Body of pancreas (tissue), 4 donors: ENCODE data around the gene SCN4A. TPM values are rescaled to one million over a fixed set of nuclear protein-coding genes. Genes with fewer than 3 reads are reported as not detected.
"Not testable (repeated sequence)": the region's sequence is repeated elsewhere in the genome, so short reads cannot be mapped to it uniquely, and the experiment has no call there.

Source experiments
- ATAC-seq: fragments of 150-250 bp; one replicate; pipeline ENCODE4 v1.9.1; 2016
- DNase-seq, 4 donors: peaks; one replicate each; pipeline ENCODE4 v3.0.0-alpha.2; 2019
- H3K27ac ChIP-seq, 4 donors: fragments of 200-600 bp; sonication (generic); 1 replicate in 3 of 4; 2 replicates in 1 of 4; pipeline versions ENCODE4 v1.5.1 to v1.6.1; 2016 to 2019; ENCODE audit warnings: mild to moderate bottlenecking in 1 of 4, mixed read lengths in 1 of 4, moderate library complexity in 1 of 4
- H3K27me3 ChIP-seq, 2 donors: fragments of 200-600 bp; sonication (generic); one replicate each; pipeline ENCODE4 v1.6.0; 2016; ENCODE audit warnings: mild to moderate bottlenecking in 1 of 2
- H3K36me3 ChIP-seq, 2 donors: fragments of 200-600 bp; sonication (generic); replicated peaks in 1 of 2; 2 replicates each; pipeline ENCODE4 v1.5.1; 2016; ENCODE audit warnings: low read depth in 2 of 2; ENCODE audit not compliant: insufficient read depth in 1 of 2
- H3K4me1 ChIP-seq: fragments of 200-600 bp; sonication (generic); one replicate; pipeline ENCODE4 v1.6.0; 2016
- H3K4me3 ChIP-seq, 2 donors: fragments of 200-600 bp; sonication (generic); 1 replicate in 1 of 2; 2 replicates in 1 of 2; pipeline ENCODE4 v1.5.1; 2016 to 2019
- H3K9me3 ChIP-seq, 3 donors: fragments of 200-600 bp; sonication (generic); 1 replicate in 2 of 3; 2 replicates in 1 of 3; pipeline ENCODE4 v1.5.1; 2016
- CTCF ChIP-seq, 7 experiments: fragments of 450-650 bp in 4 of 7; fragments of 200-600 bp in 3 of 7; sonication (generic) in 3 of 7; IDR thresholded peaks; one replicate each; pipeline ENCODE4 v1.5.1; 2016 to 2019; ENCODE audit warnings: antibody characterized with exemption in 7 of 7
- POLR2A ChIP-seq, 3 donors: fragments of 450-650 bp; IDR thresholded peaks; one replicate each; pipeline ENCODE4 v1.6.1; 2016; ENCODE audit warnings: antibody characterized with exemption in 3 of 3, mild to moderate bottlenecking in 2 of 3
- WGBS, 2 donors: methylation state at CpG; one replicate each; pipeline ENCODE4 v1.1.5; 2017; 5-methylcytosine and 5-hydroxymethylcytosine counted together
- intact Hi-C: fragments of 100-400 bp; cut with DNase I; formaldehyde crosslinking; loops from one replicate; pipeline ENCODE4 v1.15.1; 2023
- total RNA-seq, 2 donors: library from RNA; depleted of rRNA; stranded (reverse); fragments of >200 nt; gene quantifications; one replicate each; pipeline ENCODE4 v1.1.0, GENCODE V29; 2016

SCN4A gene
- total RNA-seq, 2 donors from 2014 or later: 0.26 to 1.3 TPM

GRCh38 chr17:64008830-64009229, 36.1 kb upstream of the SCN4A start:
- no peaks in the 10 kb centered on the region for H3K27me3 ChIP-seq
- H3K36me3 ChIP-seq: no peaks in the 10 kb centered on the region
- intact Hi-C loops: no loop called here
- no peak overlapping the region for H3K27ac ChIP-seq
- DNase-seq (no peak), ATAC-seq (no peak)
- no peaks in the 10 kb centered on the region for H3K9me3 ChIP-seq
- no peak overlapping the region for H3K4me3 ChIP-seq
- 81 to 85% methylated on average over 2 to 4 of the region's 4 CpGs for WGBS, 2 donors
- TF ChIP-seq CTCF (IDR thresholded peaks at IDR 0.05) (no peak), POLR2A (IDR thresholded peaks at IDR 0.05) (no peak)
- no peaks in the 10 kb centered on the region for H3K4me1 ChIP-seq

GRCh38 chr17:64008346-64008745, 35.6 kb upstream of the SCN4A start:
- Histone ChIP-seq H3K27me3 (no peaks in the 10 kb centered on the region), H3K9me3 (no peaks in the 10 kb centered on the region), H3K4me3 (no peak overlapping the region), H3K4me1 (no peaks in the 10 kb centered on the region), H3K36me3 (no peaks in the 10 kb centered on the region), H3K27ac (no peak overlapping the region)
- TF ChIP-seq CTCF (IDR thresholded peaks at IDR 0.05): no peak
- no peak for TF ChIP-seq POLR2A (IDR thresholded peaks at IDR 0.05)
- intact Hi-C loops: no loop called here
- WGBS, 2 donors: 71 to 78% methylated on average over 5 of the region's 5 CpGs
- no peak for ATAC-seq
- DNase-seq: no peak

GRCh38 chr17:64007838-64008282, 35.1 kb upstream of the SCN4A start:
- H3K27ac ChIP-seq: peak overlapping the region in 1 of 4 donors; percentile 6
- 73 to 83% methylated on average over 5 of the region's 5 CpGs for WGBS, 2 donors
- no peaks in the 10 kb centered on the region for H3K27me3 ChIP-seq
- no peaks in the 10 kb centered on the region for H3K36me3 ChIP-seq
- DNase-seq (no peak), ATAC-seq (peak; percentile 37)
- no peaks in the 10 kb centered on the region for H3K4me1 ChIP-seq
- no peaks in the 10 kb centered on the region for H3K9me3 ChIP-seq
- H3K4me3 ChIP-seq: no peak overlapping the region
- TF ChIP-seq CTCF (IDR thresholded peaks at IDR 0.05): no peak
- no peak for TF ChIP-seq POLR2A (IDR thresholded peaks at IDR 0.05)
- intact Hi-C loops: no loop called here

- H3K27me3 ChIP-seq, ATAC-seq, H3K4me1 ChIP-seq, intact Hi-C loops, H3K36me3 ChIP-seq, H3K4me3 ChIP-seq, H3K9me3 ChIP-seq, DNase-seq: not testable (repeated sequence)
- WGBS, 2 donors: 90% methylated on average over 5 of the region's 5 CpGs
- H3K27ac ChIP-seq: peak overlapping the region in 1 of 4 donors; percentile 6
Observed at GRCh38 chr17:64007089-64007837, 34.5 kb upstream of the SCN4A start.

GRCh38 chr17:64006361-64007088, 33.8 kb upstream of the SCN4A start:
- intact Hi-C loops: no loop called here
- ATAC-seq: peak; percentile 30
- TF ChIP-seq CTCF (IDR thresholded peaks at IDR 0.05) (no peak), POLR2A (IDR thresholded peaks at IDR 0.05) (no peak)
- Histone ChIP-seq H3K9me3 (no peaks in the 10 kb centered on the region), H3K36me3 (no peaks in the 10 kb centered on the region), H3K4me1 (no peaks in the 10 kb centered on the region), H3K27ac (no peak overlapping the region), H3K27me3 (no peaks in the 10 kb centered on the region), H3K4me3 (no peak overlapping the region)
- peak in 2 of 4 donors; percentile 36 to 37 for DNase-seq
- WGBS, 2 donors: 73 to 78% methylated on average over 10 to 13 of the region's 13 CpGs
